Measurements from ENCODE around the gene SAMD4A.
A peak's percentile ranks its signal among the peaks of the same experiment; 100 is the strongest.

The SAMD4A gene

GRCh38 chr14:54662491-54663133 lies 95.7 kb downstream of the SAMD4A start:
- no peak for DNase-seq (ENCODE audit: low spot score)

- DNase-seq (ENCODE audit: low spot score), result no peak
Observed at GRCh38 chr14:54664961-54665360, 98.0 kb downstream of the SAMD4A start.

- no peak for DNase-seq (ENCODE audit: low spot score)
Observed at GRCh38 chr14:54665946-54666345, 99.0 kb downstream of the SAMD4A start.

GRCh38 chr14:54667026-54667744 lies 100.3 kb downstream of the SAMD4A start:
- DNase-seq (ENCODE audit: low spot score), result no peak

- DNase-seq (ENCODE audit: low spot score), result no peak
Observed at GRCh38 chr14:54667764-54668163, 100.8 kb downstream of the SAMD4A start.

- DNase-seq (ENCODE audit: low spot score), result no peak
Observed at GRCh38 chr14:54669721-54670561, 103.0 kb downstream of the SAMD4A start.

- no peak for DNase-seq (ENCODE audit: low spot score)
Observed at GRCh38 chr14:54671537-54671936, 104.6 kb downstream of the SAMD4A start.

GRCh38 chr14:54672181-54672580 lies 105.3 kb downstream of the SAMD4A start:
- no peak for DNase-seq (ENCODE audit: low spot score)

GRCh38 chr14:54672688-54673087 lies 105.8 kb downstream of the SAMD4A start:
- no peak for DNase-seq (ENCODE audit: low spot score)

- no peak for DNase-seq (ENCODE audit: low spot score)
Observed at GRCh38 chr14:54673193-54674045, 106.5 kb downstream of the SAMD4A start.

- no peak for DNase-seq (ENCODE audit: low spot score)
Observed at GRCh38 chr14:54674046-54674741, 107.3 kb downstream of the SAMD4A start.

- DNase-seq (ENCODE audit: low spot score), result no peak
Observed at GRCh38 chr14:54675236-54676128, 108.6 kb downstream of the SAMD4A start.

- peak; percentile 89 for DNase-seq (ENCODE audit: low spot score)
Observed at GRCh38 chr14:54676812-54677708, 110.1 kb downstream of the SAMD4A start.

GRCh38 chr14:54680651-54681050 lies 113.7 kb downstream of the SAMD4A start:
- DNase-seq (ENCODE audit: low spot score), result no peak

GRCh38 chr14:54681811-54682261 lies 114.9 kb downstream of the SAMD4A start:
- no peak for DNase-seq (ENCODE audit: low spot score)

- no peak for DNase-seq (ENCODE audit: low spot score)
Observed at GRCh38 chr14:54682578-54682977, 115.7 kb downstream of the SAMD4A start.

GRCh38 chr14:54683882-54684794 lies 117.2 kb downstream of the SAMD4A start:
- DNase-seq (ENCODE audit: low spot score), result no peak

GRCh38 chr14:54685286-54685845 lies 118.4 kb downstream of the SAMD4A start:
- no peak for DNase-seq (ENCODE audit: low spot score)

Data from pons (tissue), 1 donor.